Measurements from ENCODE around the gene AFF2.

The AFF2 gene

GRCh38 chrX:149022485-149022884, 522.1 kb downstream of the AFF2 start:
- Histone ChIP-seq H3K27ac (replicated peaks; ENCODE audit: low read length) (no peak overlapping the region), H3K4me1 (ENCODE audit: control insufficient read depth in 2 of 2, insufficient read depth in 1 of 2, low read depth in 1 of 2, low read length in 2 of 2) (no peaks in the 10 kb centered on the region), H3K27me3 (ENCODE audit: control insufficient read depth in 3 of 3, insufficient read depth in 3 of 3, low read depth in 1 of 3, low read length in 3 of 3) (no peaks in the 10 kb centered on the region), H4K91ac (ENCODE audit: low read depth, low read length, poor library complexity) (no peak overlapping the region), H3K9me3 (replicated peaks in 1 of 2; ENCODE audit: control insufficient read depth in 2 of 2, insufficient read depth in 1 of 2, low read depth in 1 of 2, low read length in 2 of 2) (no peaks in the 10 kb centered on the region), H3K4ac (ENCODE audit: low read length) (no peak overlapping the region), H2BK15ac (ENCODE audit: low read length) (no peak overlapping the region), H3K14ac (ENCODE audit: low read length) (no peak overlapping the region), H3K18ac (ENCODE audit: low read length) (no peak overlapping the region), H2AK5ac (ENCODE audit: low read depth, low read length) (no peak overlapping the region), H3K23ac (ENCODE audit: low read depth, low read length, poor library complexity) (no peak overlapping the region), H3K9ac (ENCODE audit: low read depth, low read length, poor library complexity) (no peak overlapping the region), H2BK5ac (ENCODE audit: low read length) (no peak overlapping the region), H4K8ac (ENCODE audit: low read depth, low read length) (no peak overlapping the region), H2BK120ac (ENCODE audit: low read depth, low read length) (no peak overlapping the region), H3K79me1 (ENCODE audit: low read depth, low read length) (no peaks in the 10 kb centered on the region), H2BK12ac (ENCODE audit: low read length) (no peak overlapping the region), H3K4me3 (ENCODE audit: low read length in 2 of 2) (no peak overlapping the region), H3K4me2 (ENCODE audit: insufficient read depth, low read length, poor library complexity, severe bottlenecking) (no peak overlapping the region), H2AFZ (ENCODE audit: low read length) (no peak overlapping the region), H3K36me3 (replicated peaks in 1 of 2; ENCODE audit: control insufficient read depth in 2 of 2, insufficient read depth in 2 of 2, low read length in 2 of 2) (no peaks in the 10 kb centered on the region)
- no peak for DNase-seq (ENCODE audit: low spot score)
- no CpG with 5 or more reads among the region's 2 CpGs for WGBS, 2 donors (ENCODE audit: extremely low coverage in 2 of 2, insufficient read length in 2 of 2, insufficient replicate concordance in 1 of 2)

GRCh38 chrX:149032449-149032848, 532.0 kb downstream of the AFF2 start:
- Histone ChIP-seq H3K18ac (ENCODE audit: low read length) (no peak overlapping the region), H3K9ac (ENCODE audit: low read depth, low read length, poor library complexity) (no peak overlapping the region), H3K27ac (replicated peaks; ENCODE audit: low read length) (no peak overlapping the region), H3K36me3 (replicated peaks in 1 of 2; ENCODE audit: control insufficient read depth in 2 of 2, insufficient read depth in 2 of 2, low read length in 2 of 2) (no peaks in the 10 kb centered on the region), H2BK12ac (ENCODE audit: low read length) (no peak overlapping the region), H3K9me3 (replicated peaks in 1 of 2; ENCODE audit: control insufficient read depth in 2 of 2, insufficient read depth in 1 of 2, low read depth in 1 of 2, low read length in 2 of 2) (no peaks in the 10 kb centered on the region), H2BK15ac (ENCODE audit: low read length) (no peak overlapping the region), H2AK5ac (ENCODE audit: low read depth, low read length) (no peak overlapping the region), H3K79me1 (ENCODE audit: low read depth, low read length) (no peaks in the 10 kb centered on the region), H3K23ac (ENCODE audit: low read depth, low read length, poor library complexity) (no peak overlapping the region), H3K4ac (ENCODE audit: low read length) (no peak overlapping the region), H2BK120ac (ENCODE audit: low read depth, low read length) (no peak overlapping the region), H3K4me3 (ENCODE audit: low read length in 2 of 2) (no peak overlapping the region), H3K4me2 (ENCODE audit: insufficient read depth, low read length, poor library complexity, severe bottlenecking) (no peak overlapping the region), H3K27me3 (ENCODE audit: control insufficient read depth in 3 of 3, insufficient read depth in 3 of 3, low read depth in 1 of 3, low read length in 3 of 3) (no peaks in the 10 kb centered on the region), H4K91ac (ENCODE audit: low read depth, low read length, poor library complexity) (no peak overlapping the region), H2BK5ac (ENCODE audit: low read length) (no peak overlapping the region), H3K14ac (ENCODE audit: low read length) (peak overlapping the region; percentile 71), H2AFZ (ENCODE audit: low read length) (no peak overlapping the region), H3K4me1 (ENCODE audit: control insufficient read depth in 2 of 2, insufficient read depth in 1 of 2, low read depth in 1 of 2, low read length in 2 of 2) (no peaks in the 10 kb centered on the region), H4K8ac (ENCODE audit: low read depth, low read length) (no peak overlapping the region)
- DNase-seq (ENCODE audit: low spot score) = no peak
- no CpG with 5 or more reads among the region's 2 CpGs for WGBS, 2 donors (ENCODE audit: extremely low coverage in 2 of 2, insufficient read length in 2 of 2, insufficient replicate concordance in 1 of 2)

- no peaks in the 10 kb centered on the region for H3K27me3 ChIP-seq (ENCODE audit: control insufficient read depth in 3 of 3, insufficient read depth in 3 of 3, low read depth in 1 of 3, low read length in 3 of 3)
- no peak overlapping the region for H3K18ac ChIP-seq (ENCODE audit: low read length)
- no peak overlapping the region for H2BK12ac ChIP-seq (ENCODE audit: low read length)
- no peak overlapping the region for H3K14ac ChIP-seq (ENCODE audit: low read length)
- no peak overlapping the region for H2AK5ac ChIP-seq (ENCODE audit: low read depth, low read length)
- no peak overlapping the region for H3K4me3 ChIP-seq (ENCODE audit: low read length in 2 of 2)
- H3K4me1 ChIP-seq (ENCODE audit: control insufficient read depth in 2 of 2, insufficient read depth in 1 of 2, low read depth in 1 of 2, low read length in 2 of 2) = no peaks in the 10 kb centered on the region
- no peaks in the 10 kb centered on the region for H3K36me3 ChIP-seq (replicated peaks in 1 of 2; ENCODE audit: control insufficient read depth in 2 of 2, insufficient read depth in 2 of 2, low read length in 2 of 2)
- H3K79me1 ChIP-seq (ENCODE audit: low read depth, low read length) = no peaks in the 10 kb centered on the region
- no peak overlapping the region for H3K23ac ChIP-seq (ENCODE audit: low read depth, low read length, poor library complexity)
- H3K9me3 ChIP-seq (replicated peaks in 1 of 2; ENCODE audit: control insufficient read depth in 2 of 2, insufficient read depth in 1 of 2, low read depth in 1 of 2, low read length in 2 of 2) = no peaks in the 10 kb centered on the region
- no peak overlapping the region for H4K8ac ChIP-seq (ENCODE audit: low read depth, low read length)
- no peak overlapping the region for H3K27ac ChIP-seq (replicated peaks; ENCODE audit: low read length)
- H4K91ac ChIP-seq (ENCODE audit: low read depth, low read length, poor library complexity) = no peak overlapping the region
- no peak overlapping the region for H2BK120ac ChIP-seq (ENCODE audit: low read depth, low read length)
- no peak overlapping the region for H3K4me2 ChIP-seq (ENCODE audit: insufficient read depth, low read length, poor library complexity, severe bottlenecking)
- no CpG with 5 or more reads among the region's 1 CpG for WGBS, 2 donors (ENCODE audit: extremely low coverage in 2 of 2, insufficient read length in 2 of 2, insufficient replicate concordance in 1 of 2)
- no peak for DNase-seq (ENCODE audit: low spot score)
- no peak overlapping the region for H2AFZ ChIP-seq (ENCODE audit: low read length)
- H3K4ac ChIP-seq (ENCODE audit: low read length) = no peak overlapping the region
- no peak overlapping the region for H2BK15ac ChIP-seq (ENCODE audit: low read length)
- H2BK5ac ChIP-seq (ENCODE audit: low read length) = no peak overlapping the region
- no peak overlapping the region for H3K9ac ChIP-seq (ENCODE audit: low read depth, low read length, poor library complexity)
Measured at GRCh38 chrX:149036086-149036485, 535.7 kb downstream of the AFF2 start.

- Histone ChIP-seq H3K27ac (replicated peaks; ENCODE audit: low read length) (no peak overlapping the region), H2AK5ac (ENCODE audit: low read depth, low read length) (no peak overlapping the region), H3K4me3 (ENCODE audit: low read length in 2 of 2) (no peak overlapping the region), H4K91ac (ENCODE audit: low read depth, low read length, poor library complexity) (no peak overlapping the region), H3K9ac (ENCODE audit: low read depth, low read length, poor library complexity) (no peak overlapping the region), H2AFZ (ENCODE audit: low read length) (no peak overlapping the region), H3K79me1 (ENCODE audit: low read depth, low read length) (no peaks in the 10 kb centered on the region), H2BK15ac (ENCODE audit: low read length) (no peak overlapping the region), H3K36me3 (replicated peaks in 1 of 2; ENCODE audit: control insufficient read depth in 2 of 2, insufficient read depth in 2 of 2, low read length in 2 of 2) (no peaks in the 10 kb centered on the region), H3K27me3 (ENCODE audit: control insufficient read depth in 3 of 3, insufficient read depth in 3 of 3, low read depth in 1 of 3, low read length in 3 of 3) (no peaks in the 10 kb centered on the region), H3K18ac (ENCODE audit: low read length) (no peak overlapping the region), H2BK5ac (ENCODE audit: low read length) (no peak overlapping the region), H4K8ac (ENCODE audit: low read depth, low read length) (no peak overlapping the region), H3K9me3 (replicated peaks in 1 of 2; ENCODE audit: control insufficient read depth in 2 of 2, insufficient read depth in 1 of 2, low read depth in 1 of 2, low read length in 2 of 2) (no peaks in the 10 kb centered on the region), H3K4me2 (ENCODE audit: insufficient read depth, low read length, poor library complexity, severe bottlenecking) (no peak overlapping the region), H3K23ac (ENCODE audit: low read depth, low read length, poor library complexity) (no peak overlapping the region), H3K14ac (ENCODE audit: low read length) (no peak overlapping the region), H3K4me1 (ENCODE audit: control insufficient read depth in 2 of 2, insufficient read depth in 1 of 2, low read depth in 1 of 2, low read length in 2 of 2) (no peaks in the 10 kb centered on the region), H2BK120ac (ENCODE audit: low read depth, low read length) (no peak overlapping the region), H2BK12ac (ENCODE audit: low read length) (no peak overlapping the region), H3K4ac (ENCODE audit: low read length) (no peak overlapping the region)
- WGBS, 2 donors (ENCODE audit: extremely low coverage in 2 of 2, insufficient read length in 2 of 2, insufficient replicate concordance in 1 of 2) = no CpG with 5 or more reads among the region's 3 CpGs
- no peak for DNase-seq (ENCODE audit: low spot score)
Measured at GRCh38 chrX:149037281-149037870, 537.0 kb downstream of the AFF2 start.

All from neuronal stem cell (in vitro differentiated cells).